Measurements from ENCODE around the gene RASSF8. TPM values are rescaled to one million over a fixed set of nuclear protein-coding genes. Genes with fewer than 3 reads are reported as not detected.

Gene RASSF8
- total RNA-seq, 1 experiment from 2014 or later: 22.9 TPM

DNA sequence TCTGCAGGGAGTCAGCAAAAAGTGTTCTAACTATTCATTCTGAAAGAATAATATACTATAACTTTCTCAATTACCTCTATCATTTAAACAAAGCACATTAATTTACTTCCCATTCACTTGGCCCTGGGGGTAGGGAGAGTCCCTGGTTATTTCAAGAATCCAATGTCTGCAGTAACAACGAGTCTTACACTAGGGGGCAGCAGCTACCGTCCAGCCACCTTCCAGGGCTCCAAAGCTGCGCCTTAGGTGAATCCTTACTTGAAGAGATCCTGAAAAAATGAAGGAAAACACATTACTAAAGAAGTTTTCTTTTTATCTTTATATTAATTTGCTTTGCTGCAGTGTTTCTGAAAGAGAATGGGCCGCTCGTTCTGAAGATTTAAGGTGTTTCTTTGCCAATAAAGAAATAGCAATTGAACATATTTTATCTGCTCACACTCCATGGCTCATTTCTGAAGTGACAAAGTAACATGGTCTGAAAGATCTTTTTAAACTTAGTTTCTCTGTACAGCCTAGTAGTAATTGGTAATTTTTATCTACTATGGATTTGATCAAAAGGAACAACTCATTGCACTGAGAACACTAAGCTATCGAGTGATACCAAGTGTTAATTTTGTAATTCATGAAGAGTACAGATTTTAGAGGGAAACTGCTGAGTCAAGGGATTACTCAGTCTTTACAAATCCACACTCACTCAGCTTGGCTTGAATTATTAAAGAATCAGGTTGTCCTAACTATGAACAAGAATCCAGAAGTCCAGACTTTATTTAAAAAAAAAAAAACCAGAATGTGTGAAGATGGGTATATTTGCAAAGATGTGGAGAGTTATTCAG, 138.8 kb downstream of the RASSF8 start:
- no peaks in the 10 kb centered on the region for H3K27me3 ChIP-seq (ENCODE audit: control insufficient read depth, insufficient read depth, low read length)
- H3K36me3 ChIP-seq (replicated peaks; ENCODE audit: control insufficient read depth, insufficient read depth, low read length): no peaks in the 10 kb centered on the region
- H3K4me3 ChIP-seq (ENCODE audit: insufficient read depth, low read depth, low read length): no peak overlapping the region
- DNase-seq: peak; percentile 62

DNA sequence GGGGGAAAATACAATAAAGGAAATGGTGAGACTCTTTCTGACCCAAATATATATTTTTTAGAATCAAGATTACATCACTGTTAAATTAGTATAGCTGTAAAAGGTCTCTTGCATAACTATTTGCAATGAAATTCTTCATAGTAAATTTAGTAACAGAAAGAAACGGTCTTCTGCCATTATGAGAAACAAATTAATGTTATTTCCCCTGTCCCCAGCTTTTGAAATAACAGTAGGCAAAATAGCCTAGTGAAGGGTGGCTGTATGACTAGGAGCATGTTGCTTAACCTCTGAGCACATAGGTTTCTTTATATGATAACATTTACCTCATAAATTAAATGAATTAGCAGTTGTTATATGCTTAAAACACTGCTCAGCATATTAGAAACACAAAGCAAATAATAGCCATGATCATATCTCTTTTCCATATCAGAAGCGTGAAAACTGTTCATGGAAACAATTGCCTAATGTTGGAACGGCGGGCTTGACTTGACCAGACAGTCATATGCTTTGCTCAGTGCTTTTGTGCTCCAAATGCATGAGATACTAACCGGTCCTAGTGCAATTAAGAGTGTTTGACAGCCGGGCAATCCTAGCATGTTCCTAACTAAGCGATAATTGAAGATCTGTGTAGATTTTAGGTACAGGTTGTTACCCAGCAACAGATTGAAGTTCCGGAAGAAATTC, 142.3 kb downstream of the RASSF8 start:
- Histone ChIP-seq H3K36me3 (replicated peaks; ENCODE audit: control insufficient read depth, insufficient read depth, low read length) (no peaks in the 10 kb centered on the region), H3K27me3 (ENCODE audit: control insufficient read depth, insufficient read depth, low read length) (no peaks in the 10 kb centered on the region), H3K4me3 (ENCODE audit: insufficient read depth, low read depth, low read length) (no peak overlapping the region)
- no peak for DNase-seq

- Histone ChIP-seq H3K27me3 (ENCODE audit: control insufficient read depth, insufficient read depth, low read length) (no peaks in the 10 kb centered on the region), H3K4me3 (ENCODE audit: insufficient read depth, low read depth, low read length) (no peak overlapping the region), H3K36me3 (replicated peaks; ENCODE audit: control insufficient read depth, insufficient read depth, low read length) (no peaks in the 10 kb centered on the region)
- DNase-seq: no peak
Measured at GRCh38 chr12:26101350-26101734, 142.9 kb downstream of the RASSF8 start.

DNA sequence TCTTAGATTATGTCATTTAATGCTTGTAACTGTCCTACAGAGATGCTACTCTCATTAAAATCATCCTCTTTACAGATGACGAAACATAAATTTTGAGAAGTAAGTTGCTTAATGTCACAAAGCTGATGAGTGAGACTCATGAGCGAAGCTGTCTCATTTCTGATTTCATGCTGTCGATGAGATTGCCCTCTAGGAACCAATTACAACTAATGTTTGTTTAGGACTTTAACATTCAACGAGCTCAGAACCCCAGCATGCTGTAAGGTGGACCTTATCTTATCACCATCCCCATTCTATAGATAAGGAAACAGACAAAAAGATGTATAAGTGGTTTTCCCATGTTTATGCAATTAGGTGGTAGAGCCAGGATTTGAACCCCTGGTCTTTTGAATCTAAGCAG, 143.3 kb downstream of the RASSF8 start:
- no peak overlapping the region for H3K4me3 ChIP-seq (ENCODE audit: insufficient read depth, low read depth, low read length)
- no peaks in the 10 kb centered on the region for H3K36me3 ChIP-seq (replicated peaks; ENCODE audit: control insufficient read depth, insufficient read depth, low read length)
- no peak for DNase-seq
- H3K27me3 ChIP-seq (ENCODE audit: control insufficient read depth, insufficient read depth, low read length): no peaks in the 10 kb centered on the region

GRCh38 chr12:26102953-26103352, 144.5 kb downstream of the RASSF8 start:
- Histone ChIP-seq H3K27me3 (ENCODE audit: control insufficient read depth, insufficient read depth, low read length) (no peaks in the 10 kb centered on the region), H3K36me3 (replicated peaks; ENCODE audit: control insufficient read depth, insufficient read depth, low read length) (no peaks in the 10 kb centered on the region), H3K4me3 (ENCODE audit: insufficient read depth, low read depth, low read length) (no peak overlapping the region)
- no peak for DNase-seq

DNA sequence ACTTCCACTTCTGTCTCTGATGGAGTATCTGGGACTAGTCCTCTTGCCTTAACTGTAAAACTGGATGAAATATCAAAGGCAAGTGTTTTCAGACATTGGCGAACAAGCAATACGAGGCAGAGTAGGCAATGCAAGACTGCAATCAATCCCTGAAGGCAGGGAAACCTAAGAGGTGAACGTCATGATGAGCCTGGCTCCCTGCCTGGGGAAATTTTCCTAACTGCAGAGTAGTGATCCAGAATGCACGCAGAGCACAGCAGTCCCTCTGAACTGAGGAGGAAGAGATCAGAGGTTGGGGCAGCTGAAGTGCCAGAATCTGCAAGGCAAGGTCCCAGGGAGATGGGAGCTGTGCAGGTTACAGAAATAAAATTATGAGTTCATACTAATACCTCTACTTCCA, 147.9 kb downstream of the RASSF8 start:
- H3K4me3 ChIP-seq (ENCODE audit: insufficient read depth, low read depth, low read length): no peak overlapping the region
- DNase-seq: no peak
- no peaks in the 10 kb centered on the region for H3K36me3 ChIP-seq (replicated peaks; ENCODE audit: control insufficient read depth, insufficient read depth, low read length)
- H3K27me3 ChIP-seq (ENCODE audit: control insufficient read depth, insufficient read depth, low read length): no peaks in the 10 kb centered on the region

- no peak for DNase-seq
- Histone ChIP-seq H3K4me3 (ENCODE audit: insufficient read depth, low read depth, low read length) (no peak overlapping the region), H3K27me3 (ENCODE audit: control insufficient read depth, insufficient read depth, low read length) (no peaks in the 10 kb centered on the region), H3K36me3 (replicated peaks; ENCODE audit: control insufficient read depth, insufficient read depth, low read length) (no peaks in the 10 kb centered on the region)
Measured at GRCh38 chr12:26108915-26109314, 150.4 kb downstream of the RASSF8 start.

DNA sequence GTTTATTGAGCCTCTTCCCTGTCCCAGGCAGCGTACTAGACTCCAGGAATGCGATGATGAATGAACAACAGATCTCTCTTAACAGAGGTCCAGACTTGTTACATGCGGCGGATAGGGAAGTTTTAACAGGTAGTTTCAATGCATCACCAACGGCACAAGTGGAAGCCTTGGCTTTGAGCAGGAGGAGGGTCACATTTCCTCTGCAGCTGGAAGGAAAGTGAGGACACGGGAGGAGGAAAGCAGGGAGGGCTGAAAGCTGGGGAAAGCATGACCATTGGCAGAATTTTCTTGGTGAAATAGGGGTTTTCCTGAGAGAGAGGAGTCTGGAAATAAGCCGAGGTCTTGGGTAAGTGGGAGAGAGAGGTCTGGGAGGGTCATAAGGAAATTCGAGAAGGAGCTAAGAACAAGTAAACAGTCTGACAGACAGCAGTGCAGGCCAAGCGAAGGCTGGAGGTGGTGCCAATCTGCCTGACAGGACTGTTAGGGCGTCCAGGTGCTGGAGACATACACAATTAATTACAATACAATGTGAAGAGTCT, 150.9 kb downstream of the RASSF8 start:
- no peak for DNase-seq
- H3K36me3 ChIP-seq (replicated peaks; ENCODE audit: control insufficient read depth, insufficient read depth, low read length): no peaks in the 10 kb centered on the region
- H3K4me3 ChIP-seq (ENCODE audit: insufficient read depth, low read depth, low read length): no peak overlapping the region
- H3K27me3 ChIP-seq (ENCODE audit: control insufficient read depth, insufficient read depth, low read length): peaks cover under 1% of the 10 kb centered on the region

DNA sequence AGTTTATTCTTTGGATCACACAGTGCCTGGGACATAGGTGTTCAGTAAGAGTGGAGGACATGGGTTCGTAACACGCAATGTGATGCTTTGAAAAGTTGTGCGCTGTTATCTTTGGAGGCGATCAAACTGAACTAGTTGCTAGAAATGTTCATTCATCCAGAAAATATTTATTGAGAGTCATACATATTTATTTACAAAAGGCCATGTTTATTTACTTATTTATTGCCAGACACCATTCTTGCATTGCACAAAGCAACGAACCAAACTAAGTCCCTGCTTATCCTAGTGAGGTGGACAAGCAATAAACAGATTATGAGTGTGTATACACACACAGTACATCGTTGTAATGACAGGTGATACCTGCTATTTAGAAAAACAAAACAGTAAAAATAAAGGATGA, 153.8 kb downstream of the RASSF8 start:
- H3K4me3 ChIP-seq (ENCODE audit: insufficient read depth, low read depth, low read length): no peak overlapping the region
- no peaks in the 10 kb centered on the region for H3K36me3 ChIP-seq (replicated peaks; ENCODE audit: control insufficient read depth, insufficient read depth, low read length)
- peaks cover 15% of the 10 kb centered on the region for H3K27me3 ChIP-seq (ENCODE audit: control insufficient read depth, insufficient read depth, low read length)
- no peak for DNase-seq

GRCh38 chr12:26112703-26113147, 154.2 kb downstream of the RASSF8 start:
- peak; percentile 49 for DNase-seq
- Histone ChIP-seq H3K36me3 (replicated peaks; ENCODE audit: control insufficient read depth, insufficient read depth, low read length) (no peaks in the 10 kb centered on the region), H3K4me3 (ENCODE audit: insufficient read depth, low read depth, low read length) (0 out of 2 replicates have a peak overlapping the region, but pooled peaks have one; percentile 0), H3K27me3 (ENCODE audit: control insufficient read depth, insufficient read depth, low read length) (peaks cover 15% of the 10 kb centered on the region)

DNA sequence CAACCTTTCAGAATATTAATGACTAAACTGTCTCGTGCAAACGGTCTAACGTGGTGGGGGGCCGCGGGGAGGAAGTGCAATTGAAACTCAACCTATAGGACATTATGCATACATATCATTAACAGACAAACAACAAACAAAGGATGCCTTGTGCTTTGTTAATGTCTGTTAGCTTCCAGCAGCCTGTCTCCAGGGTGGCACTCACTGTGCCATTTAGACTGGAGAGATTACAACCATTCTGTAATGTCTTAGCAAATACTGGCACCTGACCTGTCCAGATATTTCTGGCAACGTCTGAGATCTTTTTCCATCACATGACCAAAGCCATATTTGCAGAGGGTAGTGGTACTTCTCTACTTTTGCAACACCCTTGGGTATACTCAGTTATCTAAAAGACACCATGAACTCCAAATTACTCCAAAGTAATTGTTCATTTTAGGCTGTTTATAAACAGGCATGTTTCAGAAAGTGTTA, 154.7 kb downstream of the RASSF8 start:
- Histone ChIP-seq H3K4me3 (ENCODE audit: insufficient read depth, low read depth, low read length) (peak overlapping the region; percentile 57), H3K27me3 (ENCODE audit: control insufficient read depth, insufficient read depth, low read length) (peaks cover 15% of the 10 kb centered on the region), H3K36me3 (replicated peaks; ENCODE audit: control insufficient read depth, insufficient read depth, low read length) (no peaks in the 10 kb centered on the region)
- DNase-seq: no peak

- Histone ChIP-seq H3K27me3 (ENCODE audit: control insufficient read depth, insufficient read depth, low read length) (peaks cover 15% of the 10 kb centered on the region), H3K4me3 (ENCODE audit: insufficient read depth, low read depth, low read length) (peak overlapping the region; percentile 57), H3K36me3 (replicated peaks; ENCODE audit: control insufficient read depth, insufficient read depth, low read length) (no peaks in the 10 kb centered on the region)
- DNase-seq: peak; percentile 97
Measured at GRCh38 chr12:26113853-26114719, 155.6 kb downstream of the RASSF8 start.

DNA sequence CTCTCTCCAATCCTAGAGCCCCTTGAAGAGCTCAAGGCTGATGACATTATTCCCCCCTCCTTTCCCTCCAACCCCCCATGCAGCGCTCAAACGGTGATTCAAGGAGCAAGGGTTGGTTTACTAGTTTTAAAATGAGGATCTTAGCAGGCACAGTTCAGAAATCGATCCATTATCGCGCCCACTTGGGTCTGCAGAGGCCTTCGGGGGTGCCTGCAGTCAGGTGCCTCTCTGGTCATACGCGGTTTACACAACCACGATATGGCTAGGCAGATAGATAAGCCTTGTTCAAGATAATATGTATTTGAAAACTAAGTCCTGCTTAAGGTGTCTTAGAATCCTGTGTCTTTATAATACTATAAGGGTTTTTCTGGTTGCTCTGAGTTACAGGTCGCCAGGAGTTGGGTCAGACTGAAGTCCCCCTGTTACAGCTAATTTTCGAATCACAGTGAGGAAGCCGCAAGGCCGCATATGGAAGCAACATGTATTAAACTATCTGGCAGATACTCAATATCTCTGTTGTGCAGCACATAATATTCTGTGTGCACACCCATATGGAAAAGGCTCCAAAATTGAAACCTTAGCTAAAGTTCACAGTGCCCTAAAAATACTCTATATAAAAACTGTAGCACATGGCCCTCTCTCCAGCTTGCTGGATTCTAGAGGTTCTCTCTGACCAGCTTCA, 156.4 kb downstream of the RASSF8 start:
- no peak for DNase-seq
- Histone ChIP-seq H3K36me3 (replicated peaks; ENCODE audit: control insufficient read depth, insufficient read depth, low read length) (no peaks in the 10 kb centered on the region), H3K4me3 (ENCODE audit: insufficient read depth, low read depth, low read length) (peak overlapping the region; percentile 57), H3K27me3 (ENCODE audit: control insufficient read depth, insufficient read depth, low read length) (peaks cover 16% of the 10 kb centered on the region)

Data from H7 (cell line).